Activated naive CD4-positive, alpha-beta T cell treated with anti-CD3 and anti-CD28 coated beads, Interleukin-2, amount 50 U/mL, for 72 hours (primary cell): ENCODE results near the gene ADH6. TPM values are rescaled to one million over a fixed set of nuclear protein-coding genes. Genes with fewer than 3 reads are reported as not detected.
"Not testable (repeated sequence)": the region's sequence is repeated elsewhere in the genome, so short reads cannot be mapped to it uniquely, and the experiment has no call there.

ENCODE experiments used
- ATAC-seq, 2 donors: fragments of 150-1000 bp; cut with Tn5 transposase; 2 replicates each; pipeline ENCODE4 v1.10.0; 2021; ENCODE audit warnings: mild to moderate bottlenecking in 2 of 2, moderate library complexity in 2 of 2
- DNase-seq, 2 donors: peaks; one replicate each; pipeline ENCODE4 v3.0.0; 2021 to 2022; ENCODE audit warnings: low spot score in 2 of 2
- H3K27ac Mint-ChIP-seq, 2 donors: one replicate each; pipeline ENCODE4 v1.8.0; 2022; ENCODE audit warnings: mild to moderate bottlenecking in 2 of 2, mixed read lengths in 2 of 2
- H3K36me3 Mint-ChIP-seq, 2 donors: one replicate each; pipeline ENCODE4 v1.8.0; 2022; ENCODE audit warnings: mixed read lengths in 2 of 2
- H3K9me3 Mint-ChIP-seq, 2 donors: one replicate each; pipeline ENCODE4 v1.8.0; 2022; ENCODE audit warnings: mixed read lengths in 2 of 2
- total RNA-seq, 2 donors: library from RNA; stranded (reverse); gene quantifications; one replicate each; pipeline ENCODE4 v1.2.3, GENCODE V29; 2022

Gene ADH6
- total RNA-seq: not detected

DNA sequence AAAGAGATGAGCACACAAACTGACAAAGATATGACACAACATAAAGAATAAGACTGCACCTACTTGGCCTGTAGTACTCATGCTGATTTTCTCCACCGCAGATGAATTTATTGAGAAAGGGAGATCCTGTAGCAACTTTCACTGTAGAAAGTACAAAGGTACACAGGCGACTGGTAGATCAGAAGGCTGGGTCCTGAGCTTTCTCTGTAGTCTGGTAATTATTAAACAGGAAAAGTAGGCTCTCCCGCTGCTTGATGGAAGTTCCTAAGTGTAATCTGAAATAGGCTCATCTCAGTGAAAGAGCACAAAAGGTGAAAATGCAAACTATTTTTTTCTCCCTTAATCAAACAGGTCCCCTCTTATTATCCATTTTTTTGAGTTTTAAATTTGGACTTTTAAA, at the start of gene ADH6:
Gene ADH6, minus strand, starts transcription at position 175 of the 400 bp plus-strand sequence. Its CDS starts 94 bp downstream, at position 81.
- H3K36me3 Mint-ChIP-seq: no peaks in the 10 kb centered on the region
- H3K9me3 Mint-ChIP-seq: peaks cover 4 to 7% of the 10 kb centered on the region in 2 donors
- no peak for DNase-seq
- no peak for ATAC-seq
- H3K27ac Mint-ChIP-seq: no peak within 1 kb of the TSS

DNA sequence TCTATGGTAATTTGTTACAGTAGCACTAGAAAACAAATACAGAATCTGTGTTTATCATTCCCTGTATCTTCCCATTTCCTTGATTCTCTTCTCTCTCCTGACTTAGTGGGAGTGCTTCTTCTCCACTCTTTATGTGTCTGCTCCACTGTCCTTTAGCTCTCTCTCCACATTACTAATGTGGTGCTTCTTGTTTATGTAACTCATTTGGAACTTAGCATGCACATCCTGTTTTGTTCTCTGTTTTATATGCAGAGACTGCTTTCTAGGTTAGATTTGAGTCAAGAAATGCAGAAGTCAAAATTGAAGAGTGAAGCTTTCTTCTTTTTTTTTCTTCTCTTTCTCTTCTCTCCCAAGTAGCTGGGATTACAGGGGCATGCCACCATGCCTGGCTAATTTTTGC, 45.9 kb upstream of the ADH6 start:
- peaks cover 11 to 16% of the 10 kb centered on the region in 2 donors for H3K9me3 Mint-ChIP-seq
- peaks cover 0 to 20% of the 10 kb centered on the region in 2 donors for H3K36me3 Mint-ChIP-seq
- DNase-seq: no peak
- no peak overlapping the region for H3K27ac Mint-ChIP-seq
- no peak for ATAC-seq

DNA sequence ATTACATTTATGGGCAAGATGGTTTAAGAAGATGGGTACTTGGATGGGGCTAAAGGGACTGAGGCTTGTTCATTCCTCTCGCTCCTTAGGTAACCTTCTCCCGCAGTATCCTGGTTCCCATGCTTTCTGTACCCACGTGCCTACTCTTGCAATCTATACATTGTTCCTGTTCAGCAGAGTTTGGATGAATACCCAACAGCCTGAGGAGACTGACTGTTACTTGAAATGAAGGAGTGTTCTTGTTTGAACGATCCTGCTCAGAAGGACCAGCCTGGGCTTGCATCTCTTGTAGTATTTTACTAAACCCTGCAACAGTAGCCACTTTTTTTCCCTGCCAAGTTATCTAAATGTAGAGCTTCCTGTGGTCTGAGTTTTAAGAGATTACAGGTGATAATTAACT, 33.7 kb upstream of the ADH6 start:
- Mint-ChIP-seq H3K36me3 (no peaks in the 10 kb centered on the region), H3K9me3 (peaks cover 0 to 5% of the 10 kb centered on the region in 2 donors), H3K27ac (no peak overlapping the region)
- no peak for DNase-seq
- no peak for ATAC-seq

DNA sequence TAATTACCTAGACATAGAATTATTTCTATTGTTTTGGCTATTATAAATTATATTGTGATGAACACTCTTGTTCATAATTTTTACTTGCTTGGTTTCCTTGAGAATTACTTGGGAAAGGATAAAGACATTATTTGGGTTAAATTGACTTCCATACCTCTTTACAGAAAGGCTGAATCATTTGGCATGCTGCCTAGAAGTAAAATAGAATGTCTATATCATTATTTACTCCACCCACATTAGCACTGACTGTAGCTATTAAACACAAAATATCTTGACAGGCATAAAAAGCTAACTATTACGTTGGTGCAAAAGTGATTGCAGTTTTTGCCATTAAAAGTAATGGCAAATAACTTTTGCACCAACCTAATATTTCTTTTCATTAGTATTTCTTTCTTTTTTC, 29.7 kb upstream of the ADH6 start:
- Mint-ChIP-seq H3K27ac (no peak overlapping the region), H3K36me3 (peaks cover 6 to 27% of the 10 kb centered on the region in 2 donors), H3K9me3 (peaks cover 14 to 18% of the 10 kb centered on the region in 2 donors)
- ATAC-seq (no peak), DNase-seq (no peak)

DNA sequence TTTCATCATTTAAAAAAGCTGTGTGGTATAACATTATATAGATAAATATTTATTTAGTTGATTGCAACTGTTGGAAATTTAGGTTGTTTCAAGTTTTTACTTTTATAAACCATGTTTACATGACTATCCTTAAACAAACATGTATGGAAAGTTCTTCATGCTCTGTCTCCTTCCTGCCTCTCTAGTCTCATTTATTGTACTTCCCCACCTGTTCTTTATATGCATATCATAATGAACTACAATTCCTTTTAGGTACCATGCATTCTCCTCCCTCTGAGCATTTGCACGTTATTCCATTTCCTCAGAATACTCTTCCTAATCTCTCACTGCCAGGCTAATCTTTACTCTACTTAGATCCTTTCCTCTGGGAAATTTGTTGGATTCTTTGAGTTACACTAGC, 16.9 kb upstream of the ADH6 start:
- H3K27ac Mint-ChIP-seq: no peak overlapping the region
- peaks cover 0 to 17% of the 10 kb centered on the region in 2 donors for H3K36me3 Mint-ChIP-seq
- ATAC-seq (no peak), DNase-seq (no peak)
- H3K9me3 Mint-ChIP-seq: peaks cover 8 to 11% of the 10 kb centered on the region in 2 donors

DNA sequence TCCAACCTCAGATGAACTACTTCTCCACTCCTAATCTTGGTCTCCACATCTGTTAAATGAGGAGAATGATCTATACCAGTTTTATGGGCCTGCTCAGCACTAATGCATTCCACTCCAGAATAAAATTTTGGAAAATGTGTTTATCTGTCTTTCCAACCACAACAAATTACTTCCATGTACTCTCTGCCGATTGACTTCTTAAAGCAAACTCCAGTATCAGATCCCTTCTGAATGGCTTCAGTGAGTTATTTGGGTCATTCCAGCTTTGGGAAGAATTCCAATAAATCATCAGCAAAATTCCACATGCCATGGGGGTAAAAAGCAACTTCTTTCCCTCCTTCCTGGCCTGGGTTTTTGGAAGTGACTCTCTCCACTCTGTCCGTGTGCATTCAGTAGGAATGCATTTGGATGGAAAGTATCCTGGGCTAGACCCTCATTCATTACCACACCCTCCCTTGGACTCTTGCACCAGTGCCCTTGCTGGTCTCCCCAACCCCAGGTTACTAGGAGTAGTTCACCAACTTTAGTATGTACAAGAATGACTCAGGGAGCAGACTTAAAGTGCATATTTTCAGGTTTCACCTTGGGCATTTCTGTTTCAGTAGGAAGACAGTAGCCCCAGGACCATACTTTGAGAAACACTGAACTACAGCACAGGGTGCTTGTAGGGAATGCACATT, 15.4 kb upstream of the ADH6 start:
- H3K27ac Mint-ChIP-seq: no peak overlapping the region
- H3K36me3 Mint-ChIP-seq: peaks cover 6 to 17% of the 10 kb centered on the region in 2 donors
- ATAC-seq (no peak), DNase-seq (no peak)
- peaks cover 17 to 19% of the 10 kb centered on the region in 2 donors for H3K9me3 Mint-ChIP-seq

DNA sequence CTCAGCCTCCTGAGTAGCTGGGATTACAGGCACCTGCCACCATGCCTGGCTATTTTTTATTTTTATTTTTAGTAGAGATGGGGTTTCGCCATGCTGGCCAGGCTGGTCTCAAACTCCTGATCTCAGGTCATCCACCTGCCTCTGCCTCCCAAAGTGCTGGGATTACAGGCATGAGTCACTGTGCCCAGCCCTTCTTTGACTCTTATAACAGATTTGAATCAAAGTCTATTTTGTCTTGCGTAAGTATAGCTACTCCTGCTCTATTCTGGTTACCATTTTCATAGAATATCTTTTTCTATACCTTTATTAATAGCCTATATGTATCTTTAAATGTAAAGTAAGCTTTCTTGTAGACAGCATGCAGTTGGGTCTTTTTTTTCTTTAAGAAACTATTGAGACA, 14.4 kb upstream of the ADH6 start:
- Mint-ChIP-seq H3K36me3 (peaks cover 6 to 12% of the 10 kb centered on the region in 2 donors), H3K9me3 (peaks cover 16 to 17% of the 10 kb centered on the region in 2 donors)
- not testable (repeated sequence) for DNase-seq, H3K27ac Mint-ChIP-seq, ATAC-seq

DNA sequence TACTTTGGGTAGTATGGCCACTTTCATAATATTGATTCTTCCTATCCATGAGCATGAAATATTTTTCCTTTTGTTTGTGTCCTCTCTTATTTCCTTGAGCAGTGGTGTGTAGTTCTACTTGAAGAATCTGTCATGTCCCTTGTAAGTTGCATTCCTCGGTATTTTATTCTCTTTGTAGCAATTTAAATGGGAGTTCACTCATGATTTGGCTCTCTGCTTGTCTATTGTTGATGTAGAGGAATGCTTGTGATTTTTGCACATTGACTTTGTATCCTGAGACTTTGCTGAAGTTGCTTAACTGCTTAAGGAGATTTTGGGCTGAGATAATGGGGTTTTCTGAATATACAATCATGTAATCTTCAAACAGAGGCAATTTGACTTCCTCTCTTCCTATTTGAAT, 9.7 kb upstream of the ADH6 start:
- not testable (repeated sequence) for DNase-seq, H3K27ac Mint-ChIP-seq, ATAC-seq, H3K36me3 Mint-ChIP-seq
- peaks cover 12 to 17% of the 10 kb centered on the region in 2 donors for H3K9me3 Mint-ChIP-seq

DNA sequence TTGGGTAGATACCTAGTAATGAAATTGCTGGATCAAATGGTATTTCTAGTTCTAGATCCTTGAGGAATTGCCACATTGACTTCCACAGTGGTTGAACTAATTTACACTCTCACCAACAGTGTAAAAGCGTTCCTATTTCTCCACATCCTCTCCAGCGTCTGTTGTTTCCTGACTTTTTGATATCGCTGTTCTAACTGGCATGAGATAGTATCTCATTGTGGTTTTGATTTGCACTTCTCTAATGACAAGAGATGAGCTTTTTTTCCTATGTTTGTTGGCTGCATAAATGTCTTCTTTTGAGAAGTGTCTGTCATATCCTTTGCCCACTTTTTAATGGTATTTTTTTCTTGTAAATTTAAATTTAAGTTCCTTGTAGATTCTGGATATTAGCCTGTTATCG, 8.6 kb upstream of the ADH6 start:
- DNase-seq, H3K27ac Mint-ChIP-seq, ATAC-seq, H3K36me3 Mint-ChIP-seq: not testable (repeated sequence)
- H3K9me3 Mint-ChIP-seq: peaks cover 12 to 17% of the 10 kb centered on the region in 2 donors

DNA sequence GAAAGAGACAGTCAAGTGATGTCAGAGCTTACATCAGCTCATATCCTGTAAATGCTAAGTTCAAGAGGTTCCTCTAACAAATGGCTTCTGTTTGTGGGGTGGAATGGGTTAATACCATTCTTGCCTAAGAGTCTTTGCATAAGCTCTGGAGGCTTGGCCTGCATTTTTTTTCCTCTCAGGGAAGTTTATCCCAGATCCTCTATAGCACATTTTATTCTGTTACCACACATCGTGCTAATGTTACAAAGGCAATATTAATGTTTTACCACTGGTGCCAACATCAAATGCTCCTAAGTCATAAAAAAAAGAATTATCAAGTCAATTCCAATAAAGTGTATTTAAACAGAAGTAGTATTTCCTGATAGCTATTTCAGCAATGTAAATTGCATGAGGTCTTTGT, 2.9 kb upstream of the ADH6 start:
- DNase-seq: no peak
- ATAC-seq: no peak
- Mint-ChIP-seq H3K27ac (no peak overlapping the region), H3K36me3 (no peaks in the 10 kb centered on the region), H3K9me3 (peaks cover 4 to 13% of the 10 kb centered on the region in 2 donors)

DNA sequence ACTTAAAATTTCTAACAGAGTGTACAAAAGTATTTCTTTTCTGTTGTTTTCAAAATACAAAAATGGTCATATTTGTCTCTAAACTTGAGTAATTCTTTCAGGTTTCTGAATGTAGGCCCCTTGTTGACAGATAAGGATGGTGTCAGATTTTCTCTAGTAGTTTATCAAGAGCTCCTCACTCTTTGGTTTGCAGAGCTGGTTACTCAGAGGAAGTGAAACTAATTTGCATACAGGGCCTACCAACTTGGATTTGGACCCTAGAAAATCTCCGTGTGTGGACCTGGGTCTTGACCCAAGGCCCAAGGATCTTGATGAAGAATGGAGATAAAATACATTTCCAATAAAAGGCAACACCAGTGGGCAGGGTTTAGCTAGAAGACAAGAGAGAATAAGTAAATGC, 433 bp upstream of the ADH6 start:
- ATAC-seq (no peak), DNase-seq (no peak)
- H3K36me3 Mint-ChIP-seq: no peaks in the 10 kb centered on the region
- no peak overlapping the region for H3K27ac Mint-ChIP-seq
- peaks cover 4 to 7% of the 10 kb centered on the region in 2 donors for H3K9me3 Mint-ChIP-seq

DNA sequence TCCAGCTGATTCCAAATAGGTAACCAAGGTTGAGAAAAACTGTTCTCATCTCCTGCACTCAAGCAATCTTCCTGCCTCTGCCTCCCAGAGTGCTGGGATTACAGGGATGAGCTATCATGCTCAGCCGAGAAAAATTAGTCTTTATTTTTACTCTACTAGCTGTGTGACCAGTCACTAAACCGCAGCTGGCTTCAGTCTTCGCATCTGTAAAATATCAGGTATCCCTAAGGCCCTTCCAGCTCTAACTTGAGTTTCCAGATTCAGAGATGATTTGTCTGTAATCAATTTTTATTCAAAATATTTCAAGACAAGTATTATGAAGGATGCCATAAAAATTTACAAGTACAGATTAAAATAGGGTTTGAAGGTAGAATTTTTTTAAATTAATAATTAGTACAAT, 3.5 kb downstream of the ADH6 start:
- no peak for DNase-seq
- peaks cover 4 to 7% of the 10 kb centered on the region in 2 donors for H3K9me3 Mint-ChIP-seq
- no peaks in the 10 kb centered on the region for H3K36me3 Mint-ChIP-seq
- no peak for ATAC-seq
- no peak overlapping the region for H3K27ac Mint-ChIP-seq

DNA sequence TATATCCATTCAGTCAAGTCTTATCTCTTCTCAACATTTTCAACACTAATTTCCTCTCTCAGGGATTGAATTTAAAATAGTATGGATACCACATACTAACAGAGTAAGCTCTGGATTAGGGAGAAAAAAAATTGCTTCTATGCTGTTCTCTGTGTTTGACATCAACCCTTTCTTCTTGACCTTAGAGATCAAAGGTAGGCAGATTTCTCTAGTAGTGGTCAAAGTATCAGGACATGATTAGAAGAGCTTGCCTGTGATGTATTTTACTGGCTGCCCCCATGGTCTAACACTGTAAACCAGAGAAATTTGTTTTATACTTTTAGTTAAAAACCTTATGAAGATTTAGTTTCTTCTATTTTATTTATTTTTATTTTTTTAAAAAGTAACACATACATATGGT, 8.3 kb downstream of the ADH6 start:
- ATAC-seq: no peak
- Mint-ChIP-seq H3K36me3 (no peaks in the 10 kb centered on the region), H3K27ac (no peak overlapping the region), H3K9me3 (no peaks in the 10 kb centered on the region)
- DNase-seq: no peak

DNA sequence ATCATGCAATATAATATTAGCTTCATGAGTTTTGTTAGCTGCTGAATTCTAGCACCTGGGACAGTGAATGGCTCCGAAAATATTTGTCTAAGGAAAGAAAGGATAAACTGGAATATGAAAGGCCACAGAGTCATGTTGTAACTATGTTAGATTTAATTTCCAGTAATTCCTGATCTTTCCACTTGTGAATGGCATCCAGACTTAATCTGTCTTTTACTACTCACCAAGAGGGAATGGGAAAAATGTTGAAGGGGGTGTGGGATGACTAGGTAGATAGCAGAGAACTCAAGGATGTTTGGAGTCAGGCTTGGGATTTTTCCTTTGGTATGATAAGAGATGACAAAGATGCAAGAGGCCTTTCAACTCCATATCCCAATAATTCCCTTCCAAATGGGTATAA, 9.4 kb downstream of the ADH6 start:
- Mint-ChIP-seq H3K36me3 (no peaks in the 10 kb centered on the region), H3K9me3 (no peaks in the 10 kb centered on the region), H3K27ac (no peak overlapping the region)
- no peak for ATAC-seq
- DNase-seq: no peak

DNA sequence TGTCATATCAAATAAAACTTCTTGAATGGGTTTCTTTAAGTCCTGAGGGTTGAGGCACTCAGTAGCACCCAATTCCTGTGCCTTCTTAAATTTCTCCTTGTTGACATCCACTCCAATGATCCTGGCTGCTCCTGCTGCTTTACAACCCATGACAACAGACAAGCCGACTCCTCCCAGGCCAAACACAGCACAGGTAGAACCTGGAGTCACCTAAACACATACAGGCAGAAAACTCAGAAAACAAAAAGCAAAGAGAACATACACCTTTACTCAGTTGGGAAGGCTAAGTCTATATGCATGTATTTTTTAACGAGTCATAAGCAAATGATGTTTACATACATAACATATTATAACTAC, 10.3 kb downstream of the ADH6 start:
- H3K36me3 Mint-ChIP-seq: no peaks in the 10 kb centered on the region
- no peak overlapping the region for H3K27ac Mint-ChIP-seq
- DNase-seq: no peak
- no peak for ATAC-seq
- no peaks in the 10 kb centered on the region for H3K9me3 Mint-ChIP-seq

DNA sequence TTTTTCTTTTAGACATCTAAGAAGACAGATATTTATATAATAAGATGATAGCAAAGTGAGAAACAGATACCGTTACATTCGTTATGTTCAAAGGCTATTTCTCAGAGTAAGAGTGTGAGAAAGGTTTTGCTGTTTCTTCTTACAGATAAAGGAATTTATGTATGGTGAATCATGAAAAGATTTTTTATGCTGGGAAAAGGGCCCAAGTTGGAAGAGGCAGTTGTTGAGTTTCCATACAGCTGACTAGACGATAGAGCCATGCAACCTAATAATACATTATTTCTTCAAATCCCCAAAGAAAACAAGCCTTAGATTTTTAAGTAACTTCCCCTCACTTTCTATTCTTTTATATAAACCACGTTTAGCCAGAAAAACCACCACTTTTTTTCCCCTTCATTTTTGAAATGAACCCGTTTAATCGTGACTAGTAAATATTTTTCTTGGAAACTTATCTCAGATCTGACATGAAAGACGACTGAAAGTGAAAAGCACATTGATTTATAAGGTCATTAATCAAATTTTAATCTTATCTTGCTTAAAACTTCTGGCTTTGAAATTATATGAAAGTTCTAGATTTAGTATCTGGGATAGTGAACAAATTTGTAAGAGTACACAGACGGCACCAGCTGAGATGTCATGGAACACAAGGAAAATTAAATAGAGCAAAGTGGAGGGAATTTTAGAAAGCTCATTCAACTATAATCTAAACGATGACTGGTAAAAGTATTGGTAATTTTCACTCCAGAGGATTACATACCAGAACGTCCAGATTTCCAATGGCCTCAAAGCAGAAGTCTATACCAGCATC, 10.9 kb downstream of the ADH6 start:
- Mint-ChIP-seq H3K9me3 (no peaks in the 10 kb centered on the region), H3K36me3 (no peaks in the 10 kb centered on the region), H3K27ac (no peak overlapping the region)
- ATAC-seq (no peak), DNase-seq (no peak)

DNA sequence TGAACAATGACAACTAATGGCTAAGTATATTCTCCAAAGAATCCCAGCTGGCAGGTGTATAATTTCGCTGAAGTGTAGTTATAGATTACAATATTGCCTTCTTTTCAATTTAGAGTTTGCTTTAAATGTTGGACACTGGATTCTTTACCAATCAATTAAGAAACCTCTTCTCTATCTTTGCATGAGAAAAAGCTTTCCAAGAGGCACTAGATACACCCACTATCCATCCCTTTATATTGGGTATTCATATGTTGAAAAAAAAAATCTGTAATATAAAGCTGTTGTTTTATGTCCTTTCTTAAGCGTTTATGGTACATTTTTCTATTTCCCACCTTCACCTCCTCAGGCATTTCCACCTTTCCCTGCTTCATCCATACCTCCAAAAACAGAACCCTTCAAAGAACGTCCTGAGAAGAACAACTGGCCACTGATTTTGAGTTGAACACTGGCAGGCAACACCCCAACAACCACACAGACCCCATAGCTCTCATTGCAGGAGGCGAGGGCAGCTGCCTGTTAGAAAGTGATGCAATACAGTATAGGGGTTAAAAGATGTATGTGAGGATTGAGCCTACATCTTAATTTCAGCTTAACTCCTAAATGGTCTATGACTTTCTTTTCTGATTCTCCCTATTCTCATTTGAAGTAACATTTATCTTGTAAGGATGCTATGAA, 11.8 kb downstream of the ADH6 start:
- Mint-ChIP-seq H3K36me3 (no peaks in the 10 kb centered on the region), H3K27ac (no peak overlapping the region), H3K9me3 (no peaks in the 10 kb centered on the region)
- ATAC-seq: no peak
- no peak for DNase-seq
